Stimulated activated CD8-positive, alpha-beta memory T cell treated with anti-CD3 and anti-CD28 coated beads, Interleukin-7, amount 100 ng/mL, for 48 hours (primary cell): Measurements from ENCODE around the gene RASD1.

ENCODE experiments used
- DNase-seq, 2 donors: peaks; one replicate each; pipeline ENCODE4 v3.0.0-alpha.2; 2020; ENCODE audit warnings: low read depth in 1 of 2; ENCODE audit errors: extremely low read depth in 1 of 2

RASD1 gene

DNA sequence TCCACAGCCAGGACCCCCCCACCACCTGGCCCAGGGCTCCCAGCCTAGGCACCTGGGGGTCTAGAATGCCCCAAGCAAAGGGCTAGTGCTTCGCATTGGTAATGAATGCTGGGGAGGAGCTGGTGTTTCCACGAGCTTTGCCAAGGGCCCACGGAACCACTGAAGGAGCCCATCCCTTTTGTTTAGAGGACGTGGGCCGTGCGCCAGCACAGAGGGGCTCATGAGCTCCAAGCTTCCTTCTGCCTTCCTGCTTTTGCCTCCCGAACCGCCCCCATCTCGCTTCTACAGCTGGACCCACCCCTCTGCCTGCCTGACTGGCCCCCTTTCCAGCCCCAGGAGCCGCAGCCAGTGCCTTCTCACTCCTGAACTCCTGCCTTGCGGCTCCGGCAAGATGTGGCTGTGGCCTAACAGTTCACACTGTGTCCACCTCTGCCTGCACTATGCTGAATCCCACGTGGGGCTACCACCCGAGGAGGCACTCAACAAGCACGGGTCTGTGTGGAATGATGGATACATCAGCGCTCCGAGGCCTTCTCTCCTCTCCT, 31.8 kb upstream of the RASD1 start:
- no peak for DNase-seq

GRCh38 chr17:17527534-17527933, 31.3 kb upstream of the RASD1 start:
- DNase-seq, result no peak

DNA sequence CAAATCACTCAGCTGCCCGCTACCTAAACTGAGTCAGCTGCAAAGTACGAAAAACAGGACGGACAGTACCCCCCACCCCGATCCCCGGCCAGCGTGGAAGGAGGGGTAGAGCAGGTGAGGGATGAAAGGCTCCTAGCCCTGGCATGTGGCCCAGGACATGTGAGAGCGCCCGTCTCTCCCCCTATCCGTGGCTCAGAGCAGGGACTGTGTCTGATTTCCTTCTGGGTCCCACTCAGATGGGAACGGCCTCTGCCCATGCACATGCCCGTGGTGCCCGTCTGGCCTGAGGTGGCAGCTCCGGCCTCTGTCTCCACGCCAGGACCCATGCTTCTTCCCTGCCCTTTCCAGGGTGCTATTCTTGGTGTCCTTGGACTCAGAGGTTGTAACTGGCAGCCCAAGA, 30.2 kb upstream of the RASD1 start:
- no peak for DNase-seq

- no peak for DNase-seq
Observed at GRCh38 chr17:17525956-17526355, 29.8 kb upstream of the RASD1 start.

DNA sequence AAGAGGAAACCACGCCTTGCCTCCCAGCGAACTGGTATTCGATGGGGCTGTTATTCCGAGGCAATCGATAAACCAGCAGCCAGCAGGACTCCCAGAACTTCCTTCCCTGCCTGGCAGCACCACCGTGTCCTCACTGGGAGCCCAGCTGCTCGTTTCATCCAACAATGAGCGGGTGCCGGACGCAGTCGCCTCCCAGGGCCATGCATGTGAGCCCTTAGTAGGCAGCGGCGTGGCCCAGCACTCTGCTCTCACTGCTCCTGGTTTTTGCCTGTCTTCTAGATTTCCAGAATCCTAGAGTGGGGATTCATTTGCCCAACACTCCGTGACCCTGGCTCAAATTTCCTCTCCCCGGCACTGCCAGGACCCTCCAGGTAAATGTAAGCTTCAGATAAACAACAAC, 29.1 kb upstream of the RASD1 start:
- DNase-seq, result no peak

DNA sequence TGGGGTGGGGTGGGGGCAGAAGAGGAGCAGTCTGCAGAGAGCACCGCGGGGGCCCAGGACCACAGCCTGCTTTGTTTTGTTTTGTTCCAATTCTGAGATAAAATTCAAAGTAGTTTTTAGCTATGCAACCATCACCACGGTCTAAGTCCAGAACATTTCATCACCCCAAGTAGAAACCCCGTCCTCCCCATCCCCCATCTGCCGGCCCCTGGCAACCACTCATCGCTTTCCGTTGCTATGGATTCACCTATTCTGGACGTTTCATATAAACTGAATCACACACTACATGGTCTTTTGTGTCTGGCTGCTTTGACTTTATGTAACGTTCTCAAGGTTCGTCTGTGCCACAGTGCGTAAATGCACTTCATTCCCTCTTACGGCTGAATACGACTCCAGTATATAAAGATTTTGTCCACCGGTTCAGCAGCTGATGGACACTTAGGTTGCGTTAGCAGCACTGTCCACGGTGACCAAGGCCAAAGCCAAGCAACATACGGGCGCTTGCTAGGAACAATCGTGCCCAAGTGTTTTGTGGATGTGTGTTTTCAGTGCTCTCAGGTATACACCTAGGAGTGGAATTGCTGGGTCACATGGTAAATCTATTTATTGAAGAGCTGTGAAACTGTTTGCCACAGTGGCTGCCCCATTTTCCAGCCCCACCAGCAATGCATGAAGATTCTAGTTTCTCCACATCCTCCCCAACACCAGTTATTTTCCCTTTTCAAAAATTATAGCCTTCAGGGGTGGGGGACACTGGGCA, 27.7 kb upstream of the RASD1 start:
- no peak for DNase-seq

GRCh38 chr17:17523001-17523730, 27.0 kb upstream of the RASD1 start:
- no peak for DNase-seq

- DNase-seq, result no peak
Observed at GRCh38 chr17:17520599-17521232, 24.5 kb upstream of the RASD1 start.

GRCh38 chr17:17519886-17520285, 23.7 kb upstream of the RASD1 start:
- no peak for DNase-seq

- no peak for DNase-seq
Observed at GRCh38 chr17:17518951-17519350, 22.8 kb upstream of the RASD1 start.

DNA sequence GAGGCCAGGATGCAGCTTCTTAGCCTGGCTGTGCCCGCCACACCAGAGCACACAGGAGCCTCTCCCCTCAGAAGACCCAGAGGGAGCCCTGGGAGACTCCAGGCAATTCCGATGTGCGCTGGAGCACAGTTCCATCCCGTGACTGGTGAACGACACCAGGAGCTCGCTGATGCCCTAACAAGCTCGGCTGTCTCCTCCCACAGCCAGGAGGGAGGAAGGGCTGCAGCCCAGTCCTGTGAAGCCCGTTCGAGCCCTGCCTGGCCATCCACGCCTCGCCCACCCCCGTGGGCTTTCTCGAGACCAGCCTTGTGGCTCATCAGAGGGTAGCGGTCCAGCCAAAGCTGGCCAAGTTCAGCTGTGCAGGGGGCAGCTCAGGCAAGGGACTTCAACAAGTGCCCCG, 21.8 kb upstream of the RASD1 start:
- DNase-seq, result no peak

DNA sequence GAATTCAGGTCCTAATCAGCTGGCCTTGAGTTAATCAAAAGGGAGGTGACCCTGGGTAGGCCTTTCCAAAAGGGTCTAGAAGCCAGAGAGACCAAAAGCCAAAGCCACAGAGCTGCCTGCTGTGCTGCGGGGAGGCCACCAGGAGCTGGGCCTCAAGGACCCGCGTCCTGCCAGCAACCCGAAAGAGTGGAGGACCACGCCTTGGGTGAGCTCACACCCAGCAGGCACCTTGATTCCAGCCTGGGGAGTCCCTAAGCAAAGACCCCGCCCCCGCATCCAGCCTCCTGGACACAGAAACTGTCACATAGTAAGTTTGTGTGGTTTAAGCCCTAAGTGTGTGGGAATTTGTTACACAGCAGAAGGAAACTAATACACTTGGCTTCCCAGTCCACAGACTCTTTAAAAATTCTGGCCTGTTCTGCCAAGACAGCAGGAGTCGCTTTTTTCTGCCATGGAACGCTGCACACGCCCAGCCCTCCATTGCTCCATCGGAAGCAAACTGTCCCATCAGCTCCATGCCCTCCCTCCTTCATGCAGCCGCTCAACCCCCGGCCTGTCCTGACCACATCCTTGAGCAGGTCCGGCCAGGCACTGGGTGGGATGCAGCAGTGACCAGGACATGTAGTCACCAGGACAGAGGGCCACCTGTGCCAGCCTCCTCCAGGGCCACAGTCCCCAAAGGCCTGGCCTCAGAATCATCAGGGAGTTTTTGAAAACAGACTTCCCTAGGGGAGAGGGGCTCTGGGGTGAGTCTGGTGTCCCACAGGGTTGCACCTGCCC, 20.9 kb upstream of the RASD1 start:
- DNase-seq, result no peak

GRCh38 chr17:17515934-17516930, 20.0 kb upstream of the RASD1 start:
- no peak for DNase-seq

DNA sequence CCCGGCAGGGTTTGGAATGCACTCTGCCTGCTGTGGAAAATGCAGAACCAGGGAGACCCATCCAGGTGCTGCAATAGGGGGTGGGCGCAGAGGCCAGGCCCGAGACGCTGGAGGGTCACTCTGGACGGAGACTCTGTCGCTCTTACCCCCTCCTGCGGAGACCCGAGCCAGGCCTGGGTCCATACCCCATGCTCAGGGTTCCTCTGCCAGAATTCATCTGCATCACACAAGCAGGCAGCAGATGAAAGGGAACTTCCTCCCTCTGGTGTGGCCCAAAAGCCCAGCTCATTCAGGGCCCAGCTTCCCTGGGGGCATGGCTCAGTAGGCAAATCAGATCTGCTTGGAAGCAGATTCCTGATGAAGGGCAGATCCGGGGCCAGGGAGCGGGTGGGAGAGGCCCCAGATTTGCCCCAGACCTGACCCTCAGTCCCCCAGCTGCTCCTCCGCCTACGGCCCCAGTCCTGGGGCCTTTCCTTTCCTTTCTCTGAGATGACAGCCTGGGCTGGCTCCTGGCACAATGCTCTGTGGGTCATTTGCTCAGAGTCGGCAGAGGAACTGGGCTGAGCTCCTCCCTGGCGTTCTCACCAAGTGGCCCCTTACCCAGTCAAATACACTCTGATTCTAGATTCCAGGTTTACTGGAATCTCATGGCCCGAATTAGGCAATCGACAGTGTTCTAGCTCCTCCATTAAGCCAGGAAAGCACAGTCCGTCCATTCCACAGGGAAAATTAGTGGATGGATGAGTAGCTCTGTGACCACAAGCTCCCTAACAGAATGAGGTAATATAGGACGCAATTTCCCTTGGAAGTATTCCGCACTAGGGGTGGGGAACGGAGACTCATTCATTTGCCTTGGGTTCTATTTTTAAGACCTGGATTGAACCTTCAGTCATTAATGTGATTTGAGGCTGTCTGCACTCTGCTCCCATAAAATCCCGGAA, 19.1 kb upstream of the RASD1 start:
- DNase-seq, result no peak

DNA sequence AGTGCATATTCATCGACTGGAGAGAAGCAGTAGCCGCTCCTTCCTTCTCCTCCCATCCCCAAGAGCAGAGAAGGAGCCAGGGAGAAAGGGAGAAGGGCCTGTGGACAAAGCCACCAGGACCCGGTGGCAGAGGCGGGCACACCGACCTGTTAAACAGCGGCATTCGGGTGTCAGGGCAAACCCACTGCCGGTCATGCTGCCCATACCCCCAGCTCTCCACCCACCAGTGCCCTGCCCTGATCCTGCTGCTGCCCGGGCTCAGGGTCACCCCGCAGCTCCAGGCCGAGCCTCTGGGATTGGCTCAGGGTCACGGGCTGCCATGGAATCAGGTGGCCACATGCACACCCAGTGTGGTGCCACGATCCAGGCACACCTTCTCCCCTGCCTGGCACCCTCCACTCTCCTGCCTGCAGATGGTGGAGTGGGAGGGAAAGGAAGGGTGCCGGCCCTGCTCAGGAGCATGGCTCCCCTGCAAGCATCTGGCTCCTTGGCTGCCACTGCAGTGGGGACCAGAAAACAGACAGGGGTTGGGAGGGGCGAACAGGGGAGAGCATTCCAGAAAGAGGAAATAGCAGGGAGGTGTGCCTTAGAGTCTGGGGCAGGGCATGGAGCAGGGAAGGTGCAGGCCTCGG, 18.3 kb upstream of the RASD1 start:
- no peak for DNase-seq

DNA sequence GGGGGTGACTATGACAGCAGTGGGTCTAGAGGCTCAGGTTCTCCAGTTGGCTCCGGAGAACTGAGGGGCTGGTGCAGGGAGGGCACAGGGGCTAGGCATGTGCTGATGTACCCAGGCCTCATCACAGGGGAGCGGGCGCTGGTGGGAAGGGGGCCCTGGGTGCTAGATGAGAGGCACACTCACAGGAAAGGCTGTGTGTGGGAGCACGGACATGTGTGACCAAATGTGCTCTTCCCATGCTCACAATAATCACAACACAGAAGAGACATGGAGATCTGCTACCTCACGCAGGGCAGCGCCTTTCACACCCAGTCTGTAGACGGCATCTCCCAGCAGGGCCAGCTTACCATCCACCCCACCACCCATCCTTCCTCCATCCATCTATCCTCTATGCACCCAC, 17.4 kb upstream of the RASD1 start:
- DNase-seq, result no peak

GRCh38 chr17:17512866-17513265, 16.7 kb upstream of the RASD1 start:
- DNase-seq, result no peak
